22Rv1 (cell line): Measurements from ENCODE around the gene PITPNM3.

Experiments
- ZFX ChIP-seq: fragments of 450-650 bp; IDR thresholded peaks from 2 replicates; pipeline ENCODE4 v1.6.1; 2017; ENCODE audit warnings: antibody characterized with exemption, borderline replicate concordance
- TF ChIP-seq, protein P1 (sequence below): fragments of 450-650 bp; IDR thresholded peaks from 2 replicates; pipeline ENCODE4 v1.5.1; 2017; ENCODE audit warnings: mild to moderate bottlenecking

DNA sequence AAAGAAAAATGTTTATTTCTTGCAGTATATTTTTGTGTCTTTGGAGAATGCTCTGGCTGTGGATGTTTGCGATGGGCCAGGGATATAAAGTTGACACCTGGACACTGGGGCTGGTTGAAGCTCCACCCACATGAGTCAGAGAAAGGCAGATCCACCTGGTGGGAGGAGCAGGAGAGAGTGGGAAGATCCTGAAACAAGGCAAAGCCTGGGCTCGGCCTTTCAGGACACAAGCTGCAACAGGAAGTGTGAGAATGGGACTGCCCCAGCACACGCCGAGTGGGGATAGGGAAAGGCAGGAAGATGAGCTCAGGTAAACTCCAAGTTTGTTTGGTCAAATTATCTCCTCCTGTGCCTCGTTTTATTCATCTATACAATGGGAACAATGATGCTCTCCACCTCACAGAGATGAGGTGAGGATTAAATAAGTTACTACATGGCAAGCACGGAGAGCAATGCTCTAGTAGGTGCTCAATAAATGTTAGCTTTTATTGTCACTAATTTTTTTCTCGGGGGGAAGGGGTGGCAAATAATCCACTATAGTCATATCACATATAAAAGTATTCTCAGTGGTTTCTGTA lies 21.4 kb upstream of the PITPNM3 start:
- TF ChIP-seq, protein P1, sequence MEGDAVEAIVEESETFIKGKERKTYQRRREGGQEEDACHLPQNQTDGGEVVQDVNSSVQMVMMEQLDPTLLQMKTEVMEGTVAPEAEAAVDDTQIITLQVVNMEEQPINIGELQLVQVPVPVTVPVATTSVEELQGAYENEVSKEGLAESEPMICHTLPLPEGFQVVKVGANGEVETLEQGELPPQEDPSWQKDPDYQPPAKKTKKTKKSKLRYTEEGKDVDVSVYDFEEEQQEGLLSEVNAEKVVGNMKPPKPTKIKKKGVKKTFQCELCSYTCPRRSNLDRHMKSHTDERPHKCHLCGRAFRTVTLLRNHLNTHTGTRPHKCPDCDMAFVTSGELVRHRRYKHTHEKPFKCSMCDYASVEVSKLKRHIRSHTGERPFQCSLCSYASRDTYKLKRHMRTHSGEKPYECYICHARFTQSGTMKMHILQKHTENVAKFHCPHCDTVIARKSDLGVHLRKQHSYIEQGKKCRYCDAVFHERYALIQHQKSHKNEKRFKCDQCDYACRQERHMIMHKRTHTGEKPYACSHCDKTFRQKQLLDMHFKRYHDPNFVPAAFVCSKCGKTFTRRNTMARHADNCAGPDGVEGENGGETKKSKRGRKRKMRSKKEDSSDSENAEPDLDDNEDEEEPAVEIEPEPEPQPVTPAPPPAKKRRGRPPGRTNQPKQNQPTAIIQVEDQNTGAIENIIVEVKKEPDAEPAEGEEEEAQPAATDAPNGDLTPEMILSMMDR = no peak
- no peak for TF ChIP-seq ZFX
